ENCODE measurements around the gene SLC8A1. TPM values are rescaled to one million over a fixed set of nuclear protein-coding genes. Genes with fewer than 3 reads are reported as not detected.

Gene SLC8A1
- total and polyA plus RNA-seq, 10 of the 15 experiments (the other 5 are each of a cell fraction or from before 2014, with no cell fraction given) = under 0.01 to 1.2 (median 0.01) TPM; not detected in 3

GRCh38 chr2:40166006-40166405 is 285.9 kb downstream of the SLC8A1 start:
- FAIRE-seq = no peak
- ChIA-PET RAD21 (ENCODE audit: unreplicated experiment) (interaction anchor here (0.6 kb wide), 1 partner anchor 628 kb away, joined by 3 read pairs; no protein-coding TSS in a partner anchor), SMC1A (ENCODE audit: uncharacterized antibody, unreplicated experiment) (interaction anchor here (0.7 kb wide), 1 partner anchor 13 kb away, joined by 4 read pairs; no protein-coding TSS in a partner anchor), CTCF (no interaction called here), POLR2A (no interaction called here)
- intact Hi-C loops (cut with micrococcal nuclease; ENCODE audit: unreplicated experiment) = no loop called here
- no peak overlapping the region for H2AFZ ChIP-seq (ENCODE audit: control insufficient read depth, low read depth, low read length)
- no peak overlapping the region for H3K27ac ChIP-seq (ENCODE audit: control insufficient read depth, insufficient read depth)
- H3K4me3 ChIP-seq = no peak overlapping the region
- no peak overlapping the region for H3K9ac ChIP-seq (ENCODE audit: control insufficient read depth, insufficient read depth, low read length)
- no peak for TF ChIP-seq REST (IDR thresholded peaks at IDR 0.05; ENCODE audit: low read depth, low read length)
- TF ChIP-seq RELA (IDR thresholded peaks at IDR 0.05; ENCODE audit: borderline replicate concordance, partially characterized antibody) = no peak
- no peak for TF ChIP-seq HCFC1 (IDR thresholded peaks at IDR 0.05; ENCODE audit: low read length)
- no peak for TF ChIP-seq SIX5 (IDR thresholded peaks at IDR 0.05; ENCODE audit: low read depth, low read length, severe bottlenecking)
- TF ChIP-seq RCOR1 (conservative IDR thresholded peaks at IDR 0.05; ENCODE audit: low read depth, low read length) = no peak
- no peak for TF ChIP-seq ZNF384 (IDR thresholded peaks at IDR 0.05; ENCODE audit: borderline replicate concordance, low read depth, low read length)
- no peak for TF ChIP-seq SMARCA5 (IDR thresholded peaks at IDR 0.05)
- TF ChIP-seq NFYA (IDR thresholded peaks at IDR 0.05; ENCODE audit: borderline replicate concordance, low read depth, low read length) = no peak
- no peak for TF ChIP-seq SMC3 (IDR thresholded peaks at IDR 0.05; ENCODE audit: borderline replicate concordance, low read length)
- no peak for TF ChIP-seq ELK1 (IDR thresholded peaks at IDR 0.05; ENCODE audit: low read depth, low read length)
- TF ChIP-seq E4F1 (IDR thresholded peaks at IDR 0.05; ENCODE audit: borderline replicate concordance, partially characterized antibody) = no peak
- no peak for TF ChIP-seq NBN (IDR thresholded peaks at IDR 0.05)
- TF ChIP-seq NR2F1 (conservative IDR thresholded peaks at IDR 0.05) = no peak
- TF ChIP-seq FOS (IDR thresholded peaks at IDR 0.05; ENCODE audit: borderline replicate concordance, extremely low read depth, insufficient read length) = no peak
- in situ Hi-C loops (cut with MboI) = no loop called here
- DNase-seq (ENCODE audit: low read depth, low spot score) = no peak
- H3K36me3 ChIP-seq (ENCODE audit: control insufficient read depth in 2 of 2, insufficient read depth in 2 of 2, low read length in 1 of 2) = no peaks in the 10 kb centered on the region
- ATAC-seq = no peak
- H3K4me2 ChIP-seq (ENCODE audit: control insufficient read depth, insufficient read depth) = no peak overlapping the region
- no peaks in the 10 kb centered on the region for H3K4me1 ChIP-seq (ENCODE audit: control insufficient read depth, insufficient read depth, low read length)
- no peaks in the 10 kb centered on the region for H4K20me1 ChIP-seq (ENCODE audit: control insufficient read depth, insufficient read depth)
- H3K9me3 ChIP-seq (replicated peaks; ENCODE audit: control insufficient read depth, insufficient read depth, low read length) = no peaks in the 10 kb centered on the region
- WGBS (ENCODE audit: insufficient coverage, insufficient replicate concordance, low lambda C conversion rate, missing lambda C conversion rate) = 0% methylated on average over 2 of the region's 2 CpGs
- H3K27me3 ChIP-seq (replicated peaks in 1 of 2; ENCODE audit: control insufficient read depth in 2 of 2, insufficient read depth in 2 of 2, low read length in 1 of 2) = no peaks in the 10 kb centered on the region
- no TSS peak for BruUV-seq (replicated peaks)
- H3K79me2 ChIP-seq (ENCODE audit: control insufficient read depth, insufficient read depth, low read length) = no peaks in the 10 kb centered on the region

All from GM12878 (cell line).